HG03432 (cell line): ENCODE results near the gene TMEM214.

Experiments used
- ATAC-seq: cut with Tn5 transposase; IDR thresholded peaks from one replicate; pipeline ENCODE4 v1.9.1; 2021; ENCODE audit warnings: mild to moderate bottlenecking, moderate library complexity; ENCODE audit not compliant: unreplicated experiment

The TMEM214 gene, protein sequence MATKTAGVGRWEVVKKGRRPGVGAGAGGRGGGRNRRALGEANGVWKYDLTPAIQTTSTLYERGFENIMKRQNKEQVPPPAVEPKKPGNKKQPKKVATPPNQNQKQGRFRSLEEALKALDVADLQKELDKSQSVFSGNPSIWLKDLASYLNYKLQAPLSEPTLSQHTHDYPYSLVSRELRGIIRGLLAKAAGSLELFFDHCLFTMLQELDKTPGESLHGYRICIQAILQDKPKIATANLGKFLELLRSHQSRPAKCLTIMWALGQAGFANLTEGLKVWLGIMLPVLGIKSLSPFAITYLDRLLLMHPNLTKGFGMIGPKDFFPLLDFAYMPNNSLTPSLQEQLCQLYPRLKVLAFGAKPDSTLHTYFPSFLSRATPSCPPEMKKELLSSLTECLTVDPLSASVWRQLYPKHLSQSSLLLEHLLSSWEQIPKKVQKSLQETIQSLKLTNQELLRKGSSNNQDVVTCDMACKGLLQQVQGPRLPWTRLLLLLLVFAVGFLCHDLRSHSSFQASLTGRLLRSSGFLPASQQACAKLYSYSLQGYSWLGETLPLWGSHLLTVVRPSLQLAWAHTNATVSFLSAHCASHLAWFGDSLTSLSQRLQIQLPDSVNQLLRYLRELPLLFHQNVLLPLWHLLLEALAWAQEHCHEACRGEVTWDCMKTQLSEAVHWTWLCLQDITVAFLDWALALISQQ

GRCh38 chr2:27032495-27033252 lies at the start of gene TMEM214:
Gene TMEM214, plus strand, starts transcription at chr2:27032965. Its CDS starts 51 bp downstream, at chr2:27033016.
- peak; percentile 95 for ATAC-seq

GRCh38 chr2:26983746-26984145 lies 49.0 kb upstream of the TMEM214 start:
- ATAC-seq: no peak

- no peak for ATAC-seq
Observed at GRCh38 chr2:26985807-26986206, 47.0 kb upstream of the TMEM214 start.

GRCh38 chr2:26986576-26986975 lies 46.2 kb upstream of the TMEM214 start:
- no peak for ATAC-seq

- ATAC-seq: no peak
Observed at GRCh38 chr2:26988058-26988860, 44.5 kb upstream of the TMEM214 start.

- ATAC-seq: no peak
Observed at GRCh38 chr2:26989156-26989555, 43.6 kb upstream of the TMEM214 start.

DNA sequence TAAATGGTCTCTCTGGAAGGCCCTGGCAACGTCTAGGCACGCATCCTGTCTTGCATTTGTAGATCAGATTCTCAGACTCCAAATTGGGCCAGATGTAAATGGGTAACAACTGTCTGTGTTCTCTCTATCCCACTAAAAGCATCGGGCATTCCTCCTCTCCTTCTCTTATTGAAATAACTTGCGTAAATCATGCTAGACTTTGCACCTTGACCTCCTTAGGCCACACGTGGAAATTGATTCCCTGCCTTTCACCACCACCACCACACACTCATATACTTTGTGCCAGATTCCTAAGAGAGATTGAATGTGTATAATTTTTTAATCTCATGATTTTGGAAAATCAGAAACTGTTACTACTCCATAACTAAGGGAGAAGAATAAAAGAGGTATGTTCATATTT lies 41.0 kb upstream of the TMEM214 start:
- no peak for ATAC-seq

GRCh38 chr2:26993768-26994167 lies 39.0 kb upstream of the TMEM214 start:
- ATAC-seq: no peak

GRCh38 chr2:26994983-26995382 lies 37.8 kb upstream of the TMEM214 start:
- ATAC-seq: no peak

GRCh38 chr2:26997394-26997793 lies 35.4 kb upstream of the TMEM214 start:
- no peak for ATAC-seq

DNA sequence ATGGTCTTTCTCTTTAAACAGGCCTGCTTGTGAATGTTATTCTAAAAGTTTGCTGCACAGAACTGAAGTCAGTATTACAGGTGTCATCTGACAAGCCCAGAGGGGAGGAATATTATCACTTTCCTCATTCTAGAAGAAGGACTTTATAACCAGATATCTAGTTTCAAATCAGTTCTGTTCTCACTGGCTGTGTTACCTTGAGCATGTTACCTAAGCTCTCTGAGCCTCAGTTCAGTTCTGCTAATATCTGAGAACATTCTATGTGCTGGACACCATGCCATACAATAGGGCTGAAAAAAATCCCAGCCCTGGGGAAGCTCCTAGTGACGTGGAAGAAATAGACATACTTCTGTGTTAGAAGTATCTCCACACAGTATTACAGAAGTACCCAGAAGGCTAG lies 34.4 kb upstream of the TMEM214 start:
- ATAC-seq: no peak

- no peak for ATAC-seq
Observed at GRCh38 chr2:27000228-27000627, 32.5 kb upstream of the TMEM214 start.

GRCh38 chr2:27000995-27001394 lies 31.8 kb upstream of the TMEM214 start:
- no peak for ATAC-seq

DNA sequence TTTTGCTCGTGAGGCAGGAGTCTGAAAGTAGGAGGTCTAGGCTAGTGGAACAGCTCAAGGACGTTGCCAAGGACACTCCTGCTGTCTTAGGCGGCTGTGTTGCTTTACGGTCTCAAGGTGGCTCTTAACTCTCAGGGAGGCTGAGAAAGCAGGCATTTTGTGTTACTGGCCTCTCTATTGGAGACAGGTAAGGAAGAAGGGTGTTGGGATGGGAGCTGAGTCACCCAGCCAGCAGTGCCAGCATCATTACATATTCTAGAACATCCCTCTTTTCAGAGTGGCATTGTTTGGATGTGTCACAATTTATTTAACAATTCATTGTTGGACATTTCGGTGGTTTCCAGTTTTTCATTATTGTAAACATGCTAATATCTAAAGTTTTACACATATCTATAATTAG lies 30.8 kb upstream of the TMEM214 start:
- ATAC-seq: no peak

DNA sequence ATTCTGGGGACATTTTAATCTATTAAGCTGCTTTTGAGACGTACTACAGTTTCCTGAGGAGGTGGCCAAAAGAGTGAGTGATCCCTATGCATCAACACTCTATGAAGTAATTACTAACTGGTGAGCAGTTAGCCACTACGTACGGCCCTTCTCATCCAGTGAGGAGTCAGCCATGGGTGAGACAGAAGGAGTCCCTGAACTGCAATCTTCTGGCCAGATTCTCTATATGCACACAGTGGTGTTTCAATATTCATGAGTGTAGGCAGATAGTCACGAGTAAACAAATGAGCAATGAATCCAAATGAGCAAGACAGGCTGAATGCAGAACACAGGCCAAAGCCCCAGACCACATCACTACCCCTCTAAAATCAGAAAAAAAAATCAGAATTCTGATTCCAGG lies 29.8 kb upstream of the TMEM214 start:
- no peak for ATAC-seq

DNA sequence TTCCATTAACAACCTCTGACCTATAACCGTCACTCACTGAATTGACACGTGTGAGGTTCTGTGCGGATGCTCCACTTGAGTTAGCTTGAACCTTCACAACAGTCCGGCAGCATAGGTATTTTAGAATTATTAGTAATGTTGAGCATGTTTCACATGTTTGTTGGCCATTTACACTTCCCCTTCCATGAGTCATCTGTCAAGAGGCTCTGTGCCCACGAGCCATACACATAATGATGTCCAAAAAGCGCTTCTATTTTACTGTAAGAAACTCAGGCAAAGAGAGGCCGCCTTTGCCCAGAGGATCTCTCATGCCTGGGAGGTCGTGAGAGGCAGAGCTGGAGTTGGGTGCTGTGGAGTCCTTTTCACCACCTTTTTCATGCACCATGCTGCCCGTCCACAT lies 28.9 kb upstream of the TMEM214 start:
- no peak for ATAC-seq

- no peak for ATAC-seq
Observed at GRCh38 chr2:27006602-27007415, 26.0 kb upstream of the TMEM214 start.

GRCh38 chr2:27007416-27008374 lies 25.1 kb upstream of the TMEM214 start:
- ATAC-seq: no peak

DNA sequence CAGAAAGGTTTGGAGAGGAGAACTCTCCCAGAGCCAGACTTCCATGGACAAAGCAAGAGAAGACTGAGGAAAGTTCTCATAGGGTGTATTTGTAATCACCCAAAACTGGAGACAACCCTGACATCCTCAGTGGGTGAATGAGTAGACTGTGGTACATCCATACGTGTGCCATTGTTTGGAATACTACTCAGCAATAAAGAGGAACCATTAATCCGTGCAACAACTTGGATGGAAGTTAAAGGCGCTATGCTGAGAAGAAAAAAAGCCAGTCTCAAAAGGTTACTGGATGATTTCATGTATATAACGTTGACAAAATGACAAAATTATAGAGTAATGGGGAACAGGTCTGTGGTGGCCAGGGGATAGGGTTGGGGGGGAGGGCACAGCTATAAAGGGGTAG lies 24.1 kb upstream of the TMEM214 start:
- no peak for ATAC-seq
